Neuronal stem cell (in vitro differentiated cells): ENCODE results near the gene PSTPIP1.

ENCODE experiments used
- DNase-seq: peaks from one replicate; pipeline ENCODE4 v3.0.0-alpha.2; 2013; ENCODE audit warnings: low spot score
- H2AFZ ChIP-seq: one replicate; pipeline ENCODE4 v1.6.1; 2013; ENCODE audit warnings: mild to moderate bottlenecking, low read length, inconsistent platforms
- H2AK5ac ChIP-seq: 2 replicates; pipeline ENCODE4 v1.6.1; 2013; ENCODE audit warnings: low read depth, mild to moderate bottlenecking, inconsistent platforms, low read length, moderate library complexity, mixed read lengths
- H2BK120ac ChIP-seq: 2 replicates; pipeline ENCODE4 v1.6.1; 2013; ENCODE audit warnings: low read depth, mild to moderate bottlenecking, inconsistent platforms, low read length, moderate library complexity, mixed read lengths
- H2BK12ac ChIP-seq: one replicate; pipeline ENCODE4 v1.6.1; 2013; ENCODE audit warnings: low read length, inconsistent platforms
- H2BK15ac ChIP-seq: 2 replicates; pipeline ENCODE4 v1.6.1; 2013; ENCODE audit warnings: mild to moderate bottlenecking, low read length, inconsistent platforms, mixed read lengths
- H2BK5ac ChIP-seq: one replicate; pipeline ENCODE4 v1.6.1; 2013; ENCODE audit warnings: inconsistent platforms, mild to moderate bottlenecking, low read length, moderate library complexity
- H3K14ac ChIP-seq: one replicate; pipeline ENCODE4 v1.6.1; 2013; ENCODE audit warnings: low read length, inconsistent platforms
- H3K18ac ChIP-seq: 2 replicates; pipeline ENCODE4 v1.6.1; 2013; ENCODE audit warnings: low read length, inconsistent platforms
- H3K23ac ChIP-seq: 2 replicates; pipeline ENCODE4 v1.6.1; 2013; ENCODE audit warnings: low read depth, mild to moderate bottlenecking, mixed read lengths, low read length, inconsistent platforms; ENCODE audit not compliant: poor library complexity
- H3K27ac ChIP-seq: replicated peaks from 3 replicates; pipeline ENCODE4 v1.5.1; 2013; ENCODE audit warnings: low read length, inconsistent platforms
- H3K27me3 ChIP-seq, 3 experiments: 2 replicates each; pipeline ENCODE4 v1.6.1; 2013; ENCODE audit warnings: low read length in 3 of 3, mild to moderate bottlenecking in 2 of 3, inconsistent platforms in 1 of 3, low read depth in 1 of 3, mixed read lengths in 1 of 3, moderate library complexity in 1 of 3; ENCODE audit not compliant: control insufficient read depth in 3 of 3, insufficient read depth in 3 of 3
- H3K36me3 ChIP-seq, 2 donors: replicated peaks in 1 of 2; 2 replicates each; pipeline ENCODE4 v1.6.1; 2013; ENCODE audit warnings: low read length in 2 of 2; ENCODE audit not compliant: control insufficient read depth in 2 of 2, insufficient read depth in 2 of 2
- H3K4ac ChIP-seq: 2 replicates; pipeline ENCODE4 v1.6.1; 2013; ENCODE audit warnings: inconsistent platforms, mild to moderate bottlenecking, low read length, moderate library complexity
- H3K4me1 ChIP-seq, 2 donors: 1 replicate in 1 of 2; 2 replicates in 1 of 2; pipeline ENCODE4 v1.6.1; 2013; ENCODE audit warnings: low read length in 2 of 2, low read depth in 1 of 2; ENCODE audit not compliant: control insufficient read depth in 2 of 2, insufficient read depth in 1 of 2
- H3K4me2 ChIP-seq: one replicate; pipeline ENCODE4 v1.6.1; 2013; ENCODE audit warnings: mild to moderate bottlenecking, low read length, inconsistent platforms; ENCODE audit not compliant: insufficient read depth, poor library complexity, severe bottlenecking
- H3K4me3 ChIP-seq, 2 donors: 2 replicates each; pipeline ENCODE4 v1.5.1; 2013; ENCODE audit warnings: low read length in 2 of 2, mild to moderate bottlenecking in 2 of 2, inconsistent platforms in 1 of 2, moderate library complexity in 1 of 2
- H3K79me1 ChIP-seq: one replicate; pipeline ENCODE4 v1.6.1; 2013; ENCODE audit warnings: low read depth, mild to moderate bottlenecking, inconsistent platforms, low read length, moderate library complexity
- H3K9ac ChIP-seq: one replicate; pipeline ENCODE4 v1.6.1; 2013; ENCODE audit warnings: mild to moderate bottlenecking, low read depth, low read length, inconsistent platforms; ENCODE audit not compliant: poor library complexity
- H3K9me3 ChIP-seq, 2 donors: replicated peaks in 1 of 2; 2 replicates each; pipeline versions ENCODE3 to v1.6.1; 2013; ENCODE audit warnings: low read length in 2 of 2, mild to moderate bottlenecking in 2 of 2, inconsistent platforms in 1 of 2, low read depth in 1 of 2, mixed read lengths in 1 of 2, moderate library complexity in 1 of 2; ENCODE audit not compliant: control insufficient read depth in 2 of 2, insufficient read depth in 1 of 2
- H4K8ac ChIP-seq: one replicate; pipeline ENCODE4 v1.6.1; 2013; ENCODE audit warnings: low read depth, mild to moderate bottlenecking, inconsistent platforms, low read length, moderate library complexity
- H4K91ac ChIP-seq: one replicate; pipeline ENCODE4 v1.6.1; 2013; ENCODE audit warnings: low read length, low read depth, mild to moderate bottlenecking, inconsistent platforms; ENCODE audit not compliant: poor library complexity
- WGBS, 2 donors: extraction: QIAGEN DNeasy Blood & Tissue Kit; methylation state at CpG; one replicate each; pipeline ENCODE4 v1.1.7; 2013; ENCODE audit warnings: missing lambda C conversion rate in 2 of 2, mixed read lengths in 1 of 2; ENCODE audit not compliant: insufficient read length in 2 of 2, insufficient replicate concordance in 1 of 2; ENCODE audit errors: extremely low coverage in 2 of 2; 5-methylcytosine and 5-hydroxymethylcytosine counted together

The PSTPIP1 gene

GRCh38 chr15:77015646-77016320, 20.9 kb downstream of the PSTPIP1 start:
- H2AFZ ChIP-seq = peak overlapping the region; percentile 33
- WGBS, 2 donors = no CpG with 5 or more reads among the region's 21 CpGs
- no peak overlapping the region for H4K8ac ChIP-seq
- H3K27ac ChIP-seq = no peak overlapping the region
- no peaks in the 10 kb centered on the region for H3K4me1 ChIP-seq
- DNase-seq = no peak
- H3K79me1 ChIP-seq = no peaks in the 10 kb centered on the region
- H2AK5ac ChIP-seq = peak overlapping the region; percentile 65
- peaks cover 0 to 2% of the 10 kb centered on the region in 2 donors for H3K9me3 ChIP-seq
- H3K4me3 ChIP-seq = no peak overlapping the region
- peaks cover 0 to 2% of the 10 kb centered on the region in 2 donors for H3K36me3 ChIP-seq
- peaks cover 0 to 68% (median 3%) of the 10 kb centered on the region in 3 experiments for H3K27me3 ChIP-seq
- no peak overlapping the region for H2BK120ac ChIP-seq
- H3K14ac ChIP-seq = no peak overlapping the region
- H2BK5ac ChIP-seq = no peak overlapping the region
- H3K9ac ChIP-seq = no peak overlapping the region
- no peak overlapping the region for H4K91ac ChIP-seq
- H3K4me2 ChIP-seq = no peak overlapping the region
- peak overlapping the region; percentile 17 for H2BK15ac ChIP-seq
- H3K23ac ChIP-seq = no peak overlapping the region
- H3K4ac ChIP-seq = peak overlapping the region; percentile 81
- H3K18ac ChIP-seq = peak overlapping the region; percentile 62
- no peak overlapping the region for H2BK12ac ChIP-seq

DNA sequence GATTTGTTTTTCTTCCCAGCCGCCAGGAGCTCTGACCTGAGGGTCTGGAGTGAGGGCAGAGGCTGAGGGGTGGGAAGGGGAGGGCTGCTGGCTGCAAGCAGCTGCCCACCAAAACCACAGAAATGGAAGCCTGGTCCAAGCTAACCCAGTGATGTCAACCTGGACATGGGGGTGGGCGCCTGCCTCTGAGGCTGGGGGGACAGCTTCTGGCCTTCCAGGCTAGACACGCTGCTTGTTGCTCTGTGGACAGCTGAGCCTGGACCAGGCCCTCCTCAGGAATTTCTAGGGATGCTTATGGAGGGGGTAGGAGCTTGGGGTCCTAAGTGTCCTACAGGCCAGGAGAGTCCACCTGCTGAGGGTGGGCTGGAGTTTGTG, 21.4 kb downstream of the PSTPIP1 start:
- Histone ChIP-seq H3K27ac (no peak overlapping the region), H3K4me3 (no peak overlapping the region), H3K27me3 (peaks cover 0 to 65% (median 3%) of the 10 kb centered on the region in 3 experiments), H4K91ac (no peak overlapping the region), H4K8ac (no peak overlapping the region), H2AFZ (no peak overlapping the region), H3K23ac (no peak overlapping the region), H3K14ac (no peak overlapping the region), H3K79me1 (no peaks in the 10 kb centered on the region), H3K9me3 (peaks cover 0 to 2% of the 10 kb centered on the region in 2 donors), H3K9ac (peak overlapping the region; percentile 18), H3K36me3 (peaks cover 0 to 2% of the 10 kb centered on the region in 2 donors), H2AK5ac (no peak overlapping the region), H3K4me2 (no peak overlapping the region), H2BK12ac (no peak overlapping the region), H2BK15ac (no peak overlapping the region), H3K4ac (no peak overlapping the region), H2BK5ac (no peak overlapping the region), H2BK120ac (no peak overlapping the region), H3K4me1 (no peaks in the 10 kb centered on the region), H3K18ac (no peak overlapping the region)
- no CpG with 5 or more reads among the region's 3 CpGs for WGBS, 2 donors
- DNase-seq = no peak

- Histone ChIP-seq H3K79me1 (no peaks in the 10 kb centered on the region), H2BK12ac (peak overlapping the region; percentile 60), H2AFZ (no peak overlapping the region), H3K4ac (no peak overlapping the region), H3K23ac (peak overlapping the region; percentile 63), H2BK15ac (no peak overlapping the region), H3K4me2 (no peak overlapping the region), H3K9ac (peak overlapping the region; percentile 27), H3K27me3 (peaks cover 0 to 65% (median 3%) of the 10 kb centered on the region in 3 experiments), H3K18ac (peak overlapping the region; percentile 71), H4K8ac (peak overlapping the region; percentile 25), H3K4me1 (no peaks in the 10 kb centered on the region), H3K36me3 (peaks cover 0 to 2% of the 10 kb centered on the region in 2 donors), H3K4me3 (no peak overlapping the region), H3K27ac (no peak overlapping the region), H2BK120ac (no peak overlapping the region), H2AK5ac (peak overlapping the region; percentile 43), H4K91ac (no peak overlapping the region), H3K9me3 (peaks cover 0 to 2% of the 10 kb centered on the region in 2 donors), H2BK5ac (no peak overlapping the region), H3K14ac (no peak overlapping the region)
- DNase-seq = no peak
- WGBS, 2 donors = no CpG with 5 or more reads among the region's 7 CpGs
Measured at GRCh38 chr15:77017091-77017660, 22.2 kb downstream of the PSTPIP1 start.
